ENCODE data around the gene NPEPPS.

The NPEPPS gene

DNA sequence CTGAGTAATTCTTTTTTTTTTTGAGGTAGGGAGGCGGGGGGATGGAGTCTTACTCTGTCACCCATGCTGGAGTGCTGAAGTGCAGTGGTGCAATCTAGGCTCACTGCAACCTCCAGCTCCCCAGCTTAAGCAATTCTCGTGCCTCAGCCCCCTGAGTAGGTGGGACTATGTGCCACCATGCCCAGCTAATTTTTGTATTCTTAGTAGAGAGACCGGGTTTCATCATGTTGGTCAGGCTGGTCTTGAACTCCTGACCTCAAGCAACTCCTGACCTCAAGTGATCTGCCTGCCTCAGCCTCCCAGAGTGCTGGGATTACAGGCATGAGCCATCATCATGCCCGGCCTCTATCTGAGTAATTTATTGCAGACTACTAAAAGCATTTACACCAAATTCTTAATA, 138.2 kb downstream of the NPEPPS start:
- no peak for DNase-seq

- no peak for DNase-seq
These were observed 139.2 kb downstream of the NPEPPS start for GRCh38 chr17:47670064-47670463.
